HepG2 (cell line): Measurements from ENCODE around the gene CLPX. TPM values are rescaled to one million over a fixed set of nuclear protein-coding genes. Genes with fewer than 3 reads are reported as not detected.

Source experiments
- ARID2 ChIP-seq: sonication (generic); formaldehyde crosslinking; IDR thresholded peaks from 2 replicates; pipeline ENCODE4 v1.8.1; 2022; ENCODE audit warnings: mild to moderate bottlenecking, missing genetic modification reagents, borderline replicate concordance
- BCL6 ChIP-seq: IDR thresholded peaks from 2 replicates; pipeline ENCODE4 v1.6.1; 2016; ENCODE audit warnings: missing genetic modification reagents, missing compliant biosample characterization
- GTF3A ChIP-seq: sonication (generic); formaldehyde crosslinking; conservative IDR thresholded peaks from 2 replicates; pipeline ENCODE4 v1.4.0; 2020; ENCODE audit warnings: mild to moderate bottlenecking, missing genetic modification reagents
- MED8 ChIP-seq: sonication (generic); formaldehyde crosslinking; IDR thresholded peaks from 2 replicates; pipeline ENCODE4 v1.8.1; 2023; ENCODE audit warnings: mild to moderate bottlenecking, missing genetic modification reagents; ENCODE audit not compliant: insufficient replicate concordance
- RFX5 ChIP-seq: IDR thresholded peaks from 2 replicates; pipeline ENCODE4 v1.6.1; 2011; ENCODE audit warnings: low read depth, low read length, improper control_type of control experiment
- SNRNP70 ChIP-seq: fragments of 200-400 bp; formaldehyde crosslinking; IDR thresholded peaks from 2 replicates; pipeline ENCODE4 v1.6.1; 2017; ENCODE audit warnings: mild to moderate bottlenecking, low read depth, low read length, moderate library complexity
- STAT6 ChIP-seq: sonication (generic); formaldehyde crosslinking; IDR thresholded peaks from 2 replicates; pipeline ENCODE4 v1.4.0; 2020; ENCODE audit warnings: missing genetic modification reagents, mild to moderate bottlenecking, borderline replicate concordance
- ZBTB10 ChIP-seq: sonication (generic); formaldehyde crosslinking; IDR thresholded peaks from 2 replicates; pipeline ENCODE4 v1.4.0; 2020; ENCODE audit warnings: missing genetic modification reagents, borderline replicate concordance
- ZMYM3 ChIP-seq: sonication (generic); formaldehyde crosslinking; IDR thresholded peaks from 2 replicates; pipeline ENCODE4 v1.5.1; 2020; ENCODE audit warnings: mild to moderate bottlenecking, missing genetic modification reagents
- ZNF34 ChIP-seq: sonication (generic); formaldehyde crosslinking; IDR thresholded peaks from 2 replicates; pipeline ENCODE4 v1.4.0; 2020; ENCODE audit warnings: mild to moderate bottlenecking, missing genetic modification reagents, borderline replicate concordance
- ZNF558 ChIP-seq: sonication (generic); formaldehyde crosslinking; IDR thresholded peaks from 2 replicates; pipeline ENCODE4 v1.9.0; 2022; ENCODE audit warnings: mild to moderate bottlenecking, missing genetic modification reagents, borderline replicate concordance
- ZNF577 ChIP-seq: sonication (generic); formaldehyde crosslinking; IDR thresholded peaks from 2 replicates; pipeline ENCODE4 v1.4.0; 2020; ENCODE audit warnings: mild to moderate bottlenecking, low read depth, missing genetic modification reagents, borderline replicate concordance
- ZNF609 ChIP-seq: sonication (generic); formaldehyde crosslinking; IDR thresholded peaks from 2 replicates; pipeline ENCODE4 v1.4.0; 2020; ENCODE audit warnings: mild to moderate bottlenecking, missing genetic modification reagents, borderline replicate concordance
- ZNF800 ChIP-seq: sonication (generic); formaldehyde crosslinking; IDR thresholded peaks from 2 replicates; pipeline ENCODE4 v1.4.0; 2020; ENCODE audit warnings: missing genetic modification reagents
- ZNF850 ChIP-seq: sonication (generic); formaldehyde crosslinking; conservative IDR thresholded peaks from 2 replicates; pipeline ENCODE4 v1.9.0; 2021; ENCODE audit warnings: mild to moderate bottlenecking, missing genetic modification reagents
- polyA plus RNA-seq, 8 experiments: library from polyadenylated mRNA; depleted of rRNA in 3 of 8; stranded (reverse) in 7 of 8; unstranded in 1 of 8; fragments of >200 nt; fragmentation: Illumina TruSeq in 4 of 8; extraction: Trizol in 4 of 8; gene quantifications; 2 replicates each; pipeline versions ENCODE4 v1.2.1 to v1.2.3, GENCODE V29; 2011 to 2016; ENCODE audit warnings: low read depth in 4 of 8, missing spikeins in 1 of 8, mixed read lengths in 1 of 8; ENCODE audit not compliant: insufficient read depth in 1 of 8
- total RNA-seq, 5 experiments: library from RNA; depleted of rRNA; stranded (reverse); fragments of >200 nt; fragmentation: Illumina TruSeq; extraction: Trizol; gene quantifications; 2 replicates each; pipeline ENCODE4 v1.2.3, GENCODE V29; 2016; ENCODE audit warnings: low read depth in 1 of 5

Gene CLPX
- total and polyA plus RNA-seq, 2 of the 13 experiments (the other 11 are each of a cell fraction or from before 2014, with no cell fraction given): 33.9 to 61.3 TPM

- TF ChIP-seq ZBTB10 (CRISPR knock-in tag): no peak
- no peak for TF ChIP-seq ARID2 (CRISPR knock-in tag)
- TF ChIP-seq ZNF558 (CRISPR knock-in tag): 0 out of 2 replicates have a peak, but pooled peaks have one; percentile 26
- TF ChIP-seq ZMYM3: no peak
- TF ChIP-seq MED8: no peak
- TF ChIP-seq SNRNP70: no peak
- TF ChIP-seq STAT6 (CRISPR knock-in tag): no peak
- TF ChIP-seq ZNF577 (CRISPR knock-in tag): no peak
- 0 out of 2 replicates have a peak, but pooled peaks have one; percentile 10 for TF ChIP-seq RFX5
- no peak for TF ChIP-seq GTF3A
- 0 out of 2 replicates have a peak, but pooled peaks have one; percentile 18 for TF ChIP-seq BCL6 (CRISPR knock-in tag)
- 0 out of 2 replicates have a peak, but pooled peaks have one; percentile 26 for TF ChIP-seq ZNF800 (CRISPR knock-in tag)
- no peak for TF ChIP-seq ZNF34 (CRISPR knock-in tag)
- TF ChIP-seq ZNF850 (CRISPR knock-in tag): no peak
- TF ChIP-seq ZNF609: no peak
Measured at GRCh38 chr15:65184868-65185717, at the start of gene CLPX (continued).
